BJ (cell line): ENCODE measurements around the gene SLC8A3. TPM values are rescaled to one million over a fixed set of nuclear protein-coding genes. Genes with fewer than 3 reads are reported as not detected.

Source experiments
- CTCF ChIA-PET: fragments of 350-600 bp; formaldehyde crosslinking; extraction: SDS; loops from one replicate; lab custom pipeline; 2021; ENCODE audit warnings: antibody characterized with exemption, inconsistent platforms; lab: Yijun Ruan, JAX
- POLR2A ChIA-PET: fragments of 300-600 bp; sonication (Branson Sonifier 250); formaldehyde crosslinking; extraction: SDS; loops from one replicate; lab custom pipeline; 2021; ENCODE audit warnings: antibody characterized with exemption; lab: Charles Lee
- DNase-seq: peaks from one replicate; pipeline ENCODE4 v3.0.0-alpha.2; 2011; ENCODE audit warnings: low read depth
- H3K27me3 ChIP-seq: 2 replicates; pipeline ENCODE4 v1.6.0; 2011; ENCODE audit warnings: low read length; ENCODE audit not compliant: control insufficient read depth, insufficient read depth
- H3K36me3 ChIP-seq: 2 replicates; pipeline ENCODE4 v1.5.1; 2011; ENCODE audit warnings: low read length; ENCODE audit not compliant: control insufficient read depth, insufficient read depth
- H3K4me3 ChIP-seq: 2 replicates; pipeline ENCODE4 v1.5.1; 2011; ENCODE audit warnings: low read depth, mild to moderate bottlenecking, control low read depth, low read length
- polyA plus RNA-seq: library from polyadenylated mRNA; depleted of rRNA; stranded (reverse); fragments of >200 nt; gene quantifications from 2 replicates; pipeline ENCODE4 v1.2.3, GENCODE V29; 2011
- TF ChIP-seq, protein P1 (sequence below): IDR thresholded peaks from 2 replicates; pipeline ENCODE4 v1.5.1; 2011; ENCODE audit warnings: low read depth, mild to moderate bottlenecking, control low read depth, inconsistent platforms, low read length, moderate library complexity; ENCODE audit not compliant: insufficient read depth

SLC8A3 gene
- polyA plus RNA-seq, 1 experiment = 0.07 TPM

DNA sequence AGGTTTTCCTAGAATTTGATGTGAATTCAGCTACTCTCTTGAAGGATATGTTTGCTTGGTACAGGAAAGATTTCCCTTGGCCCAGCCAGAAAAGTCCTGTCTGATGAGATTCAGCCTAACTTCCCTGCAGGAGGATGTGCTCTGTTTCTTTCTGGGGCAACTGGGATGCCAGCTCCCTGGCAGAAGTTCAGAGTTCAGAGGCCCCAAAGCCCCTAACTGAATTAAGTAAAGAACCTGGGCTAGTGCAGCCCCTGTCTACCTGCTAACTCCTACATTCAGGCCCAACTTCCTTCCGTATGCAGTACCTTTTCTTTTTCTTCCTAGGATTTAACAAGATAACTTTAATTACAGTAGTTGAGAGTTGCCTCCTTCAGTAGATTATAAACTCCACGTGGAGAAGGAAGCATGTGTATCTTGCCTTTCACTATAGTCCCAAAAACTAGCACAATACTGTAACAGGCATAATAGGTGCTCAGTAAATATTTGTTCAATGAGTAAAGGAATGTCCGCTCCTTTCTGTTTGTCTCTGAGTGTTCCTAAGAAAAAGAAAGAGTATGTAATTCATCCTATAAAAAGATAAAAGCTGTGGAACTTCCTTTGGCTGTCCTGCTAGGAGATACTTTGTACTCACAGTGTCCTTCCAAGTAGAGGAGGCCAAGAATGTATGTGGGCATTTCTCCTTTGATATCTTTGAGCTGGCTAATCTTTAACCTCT is 141.0 kb downstream of the SLC8A3 start:
- TF ChIP-seq, protein P1, sequence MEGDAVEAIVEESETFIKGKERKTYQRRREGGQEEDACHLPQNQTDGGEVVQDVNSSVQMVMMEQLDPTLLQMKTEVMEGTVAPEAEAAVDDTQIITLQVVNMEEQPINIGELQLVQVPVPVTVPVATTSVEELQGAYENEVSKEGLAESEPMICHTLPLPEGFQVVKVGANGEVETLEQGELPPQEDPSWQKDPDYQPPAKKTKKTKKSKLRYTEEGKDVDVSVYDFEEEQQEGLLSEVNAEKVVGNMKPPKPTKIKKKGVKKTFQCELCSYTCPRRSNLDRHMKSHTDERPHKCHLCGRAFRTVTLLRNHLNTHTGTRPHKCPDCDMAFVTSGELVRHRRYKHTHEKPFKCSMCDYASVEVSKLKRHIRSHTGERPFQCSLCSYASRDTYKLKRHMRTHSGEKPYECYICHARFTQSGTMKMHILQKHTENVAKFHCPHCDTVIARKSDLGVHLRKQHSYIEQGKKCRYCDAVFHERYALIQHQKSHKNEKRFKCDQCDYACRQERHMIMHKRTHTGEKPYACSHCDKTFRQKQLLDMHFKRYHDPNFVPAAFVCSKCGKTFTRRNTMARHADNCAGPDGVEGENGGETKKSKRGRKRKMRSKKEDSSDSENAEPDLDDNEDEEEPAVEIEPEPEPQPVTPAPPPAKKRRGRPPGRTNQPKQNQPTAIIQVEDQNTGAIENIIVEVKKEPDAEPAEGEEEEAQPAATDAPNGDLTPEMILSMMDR = no peak
- Histone ChIP-seq H3K36me3 (no peaks in the 10 kb centered on the region), H3K4me3 (no peak overlapping the region), H3K27me3 (no peaks in the 10 kb centered on the region)
- ChIA-PET CTCF (interaction anchor here (0.9 to 1.1 kb wide), 2 partner anchors 20 to 39 kb away, joined by 3 read pairs; no protein-coding TSS in a partner anchor), POLR2A (no interaction called here)
- DNase-seq = no peak

- no peak for DNase-seq
- Histone ChIP-seq H3K36me3 (no peaks in the 10 kb centered on the region), H3K4me3 (no peak overlapping the region), H3K27me3 (no peaks in the 10 kb centered on the region)
- TF ChIP-seq, protein P1 = peak; percentile 59
- CTCF ChIA-PET = interaction anchor here (0.6 to 2.1 kb wide), 4 partner anchors 9 to 24 kb away, joined by 3 to 10 read pairs (median 3); no protein-coding TSS in a partner anchor
- POLR2A ChIA-PET = no interaction called here
These were observed 142.8 kb downstream of the SLC8A3 start for GRCh38 chr14:70045844-70046535.

DNA sequence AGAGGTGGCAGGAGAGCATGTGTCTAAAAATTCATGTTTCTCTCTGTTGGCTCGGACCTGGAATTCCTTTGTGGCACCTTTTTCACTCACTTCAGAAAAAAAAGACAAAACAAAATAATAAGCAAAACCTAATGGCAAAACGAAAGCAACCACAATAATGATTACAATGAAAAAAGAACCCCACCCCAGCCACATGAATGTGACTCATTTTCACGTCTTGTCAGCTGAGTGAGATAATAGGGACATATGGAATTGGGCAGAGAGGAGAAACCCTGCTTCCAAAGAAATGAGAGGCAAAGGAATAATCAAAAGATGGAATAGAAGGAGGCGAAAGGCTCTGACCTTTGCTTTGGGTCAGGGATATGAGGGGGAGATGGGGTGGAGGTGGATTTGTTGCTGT is 143.4 kb downstream of the SLC8A3 start:
- POLR2A ChIA-PET = no interaction called here
- no peak overlapping the region for H3K4me3 ChIP-seq
- H3K36me3 ChIP-seq = no peaks in the 10 kb centered on the region
- no peaks in the 10 kb centered on the region for H3K27me3 ChIP-seq
- TF ChIP-seq, protein P1 = no peak
- DNase-seq = no peak
- CTCF ChIA-PET = interaction anchor here (1.2 to 2.1 kb wide), 4 partner anchors 9 to 17 kb away, joined by 3 to 10 read pairs (median 3); no protein-coding TSS in a partner anchor

GRCh38 chr14:70043001-70043400 is 145.8 kb downstream of the SLC8A3 start:
- H3K27me3 ChIP-seq = no peaks in the 10 kb centered on the region
- DNase-seq = no peak
- ChIA-PET CTCF (no interaction called here), POLR2A (no interaction called here)
- no peaks in the 10 kb centered on the region for H3K36me3 ChIP-seq
- TF ChIP-seq, protein P1 = no peak
- no peak overlapping the region for H3K4me3 ChIP-seq

- no peak for DNase-seq
- TF ChIP-seq, protein P1 = no peak
- CTCF ChIA-PET = no interaction called here
These were observed 152.1 kb downstream of the SLC8A3 start for GRCh38 chr14:70036665-70037064.

More at GRCh38 chr14:70036665-70037064, 152.1 kb downstream of the SLC8A3 start:
- Histone ChIP-seq H3K4me3 (no peak overlapping the region), H3K27me3 (no peaks in the 10 kb centered on the region), H3K36me3 (no peaks in the 10 kb centered on the region)
- POLR2A ChIA-PET = no interaction called here
